HG02763 (cell line): Measurements from ENCODE around the gene CARD10.
"Not testable (repeated sequence)": the region's sequence is repeated elsewhere in the genome, so short reads cannot be mapped to it uniquely, and the experiment has no call there.

Experiments used
- ATAC-seq: cut with Tn5 transposase; IDR thresholded peaks from one replicate; pipeline ENCODE4 v1.9.1; 2021; ENCODE audit warnings: mild to moderate bottlenecking, moderate library complexity; ENCODE audit not compliant: unreplicated experiment

CARD10 gene

DNA sequence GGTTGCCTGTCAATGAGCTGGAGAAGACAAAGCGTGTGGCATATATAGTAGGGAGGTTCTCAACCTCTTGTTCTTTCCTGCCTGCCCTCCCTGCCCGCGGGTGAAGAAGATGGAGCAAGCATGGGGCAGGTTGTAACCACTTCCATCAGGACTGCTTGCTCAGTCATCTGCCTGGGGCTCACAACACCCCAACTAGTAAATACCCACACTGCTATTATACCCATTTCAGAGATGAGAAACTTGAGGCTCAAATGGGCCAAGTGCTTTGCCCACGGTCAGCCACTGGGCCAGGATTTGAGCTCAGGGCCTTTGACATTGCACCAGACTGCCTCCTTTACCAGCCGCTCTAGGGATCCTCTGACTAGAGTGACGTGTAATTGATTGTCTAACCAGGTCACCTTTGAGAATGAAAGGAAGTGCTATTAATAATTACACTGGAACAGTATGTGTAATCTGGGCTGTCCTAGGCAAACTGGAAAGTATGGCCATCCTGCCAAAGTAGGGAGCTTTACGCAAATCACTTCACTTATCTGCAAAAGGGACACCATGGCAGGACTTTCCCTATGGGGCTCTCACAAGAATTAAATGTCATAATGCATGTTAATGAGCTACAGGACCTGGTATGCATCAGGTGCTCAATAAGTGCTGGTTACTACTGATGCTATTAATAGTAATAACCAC, 38.2 kb upstream of the CARD10 start:
- no peak for ATAC-seq

DNA sequence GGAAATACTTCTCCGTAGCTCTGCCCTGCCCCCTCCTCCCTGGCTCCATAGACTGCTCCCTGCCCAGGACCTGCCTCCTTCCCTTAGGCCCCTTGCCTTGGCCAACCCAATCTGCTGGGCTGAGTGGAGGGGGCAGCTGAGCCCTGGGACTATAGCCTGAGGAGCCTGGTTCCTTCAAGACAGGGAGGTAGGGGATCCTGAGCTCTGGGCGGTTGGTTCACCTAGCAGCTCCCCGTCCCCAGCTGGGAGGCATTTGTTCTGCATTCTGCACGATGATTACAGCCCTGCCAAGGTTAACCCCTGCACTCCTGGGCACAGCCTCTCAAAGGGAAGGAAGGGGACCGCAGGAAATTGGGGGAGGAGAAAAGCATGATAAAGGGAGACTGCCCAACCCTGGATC, 37.5 kb upstream of the CARD10 start:
- no peak for ATAC-seq

DNA sequence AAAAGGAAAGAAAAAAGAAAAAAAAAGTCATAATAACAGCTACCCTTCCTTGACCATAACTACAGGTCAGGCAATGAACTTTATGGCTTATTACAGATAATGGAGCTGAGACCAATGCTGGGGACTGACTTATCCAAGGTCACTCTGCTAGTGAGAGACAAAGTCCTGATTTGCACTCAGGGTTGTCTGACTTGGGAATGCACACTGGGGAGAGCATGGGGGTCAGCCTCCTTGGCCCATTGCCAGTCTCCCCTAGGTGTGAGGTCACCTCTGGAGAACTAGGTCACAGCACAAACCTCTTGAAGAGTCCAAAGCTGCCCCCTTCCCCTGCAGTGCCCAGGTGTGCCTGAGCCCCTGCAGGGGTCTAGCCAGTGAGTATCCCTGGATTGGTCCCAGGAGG, 35.8 kb upstream of the CARD10 start:
- no peak for ATAC-seq

DNA sequence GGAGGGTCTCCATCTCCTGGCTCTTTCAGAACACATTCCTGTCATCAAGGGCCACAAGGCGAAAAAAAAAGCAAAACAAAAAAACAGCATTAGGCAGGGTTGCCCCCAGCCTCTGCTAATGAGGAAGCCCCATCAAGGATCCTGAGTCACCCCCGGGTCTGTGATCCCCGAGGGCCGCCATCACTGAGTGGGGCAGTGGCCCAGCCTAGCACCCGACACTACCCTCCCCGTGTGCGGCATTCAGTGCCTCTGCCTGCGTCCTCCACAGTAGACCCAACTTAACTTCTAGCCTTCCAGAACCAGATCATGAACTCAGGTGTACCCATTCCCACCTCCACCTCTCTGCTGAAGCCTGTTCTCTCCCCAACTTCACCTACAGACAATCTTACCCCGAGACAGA, 34.5 kb upstream of the CARD10 start:
- ATAC-seq: no peak

DNA sequence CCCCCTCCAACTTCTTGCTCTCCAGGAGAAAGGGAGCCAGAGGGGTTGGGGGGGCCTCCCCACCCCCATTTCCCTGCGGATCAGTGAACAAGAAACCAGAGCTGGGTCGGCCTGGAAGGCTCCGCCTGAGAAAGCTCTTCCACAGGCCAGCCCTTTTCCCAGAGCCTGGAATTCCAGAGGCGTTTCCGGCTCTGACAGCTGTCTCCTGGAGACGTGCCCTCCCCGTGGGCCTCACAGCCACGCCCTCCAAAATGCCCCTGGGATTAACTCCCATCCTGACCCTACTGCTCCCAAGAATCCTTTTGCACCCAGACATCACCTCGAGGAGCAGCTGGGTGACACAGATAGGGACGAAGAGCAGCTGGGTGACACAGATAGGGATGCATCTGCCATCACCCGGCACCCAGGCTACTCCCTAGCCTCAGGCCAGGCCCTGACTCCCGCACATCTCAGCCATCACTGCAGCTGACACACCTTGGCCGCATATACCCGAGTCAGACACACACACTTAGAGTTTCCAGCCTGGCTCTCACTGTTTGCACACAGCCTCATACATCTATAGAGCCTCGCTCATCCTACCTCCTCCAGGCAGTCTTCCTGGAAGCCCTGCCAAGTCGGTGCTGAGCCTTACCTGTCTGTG, 33.4 kb upstream of the CARD10 start:
- no peak for ATAC-seq

DNA sequence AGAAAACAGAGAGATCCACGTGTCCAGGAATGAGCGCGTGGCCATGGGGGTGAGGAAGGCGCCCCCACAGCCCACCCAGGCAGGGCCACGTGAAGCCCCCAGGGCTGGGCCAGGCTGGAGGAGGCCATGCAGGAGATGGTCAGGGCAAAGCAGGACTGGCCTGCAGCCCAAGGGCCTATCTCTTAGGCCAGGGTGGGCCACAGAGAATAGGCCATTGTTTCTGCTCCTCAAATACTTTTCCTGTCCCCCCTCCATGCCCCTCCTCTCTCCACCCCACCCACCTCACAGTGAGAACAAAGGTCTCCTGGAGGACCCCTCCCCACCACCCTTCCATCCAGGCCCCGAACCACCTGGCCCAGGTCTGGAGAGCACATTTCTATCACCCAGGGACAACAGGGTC, 32.8 kb upstream of the CARD10 start:
- ATAC-seq: no peak

DNA sequence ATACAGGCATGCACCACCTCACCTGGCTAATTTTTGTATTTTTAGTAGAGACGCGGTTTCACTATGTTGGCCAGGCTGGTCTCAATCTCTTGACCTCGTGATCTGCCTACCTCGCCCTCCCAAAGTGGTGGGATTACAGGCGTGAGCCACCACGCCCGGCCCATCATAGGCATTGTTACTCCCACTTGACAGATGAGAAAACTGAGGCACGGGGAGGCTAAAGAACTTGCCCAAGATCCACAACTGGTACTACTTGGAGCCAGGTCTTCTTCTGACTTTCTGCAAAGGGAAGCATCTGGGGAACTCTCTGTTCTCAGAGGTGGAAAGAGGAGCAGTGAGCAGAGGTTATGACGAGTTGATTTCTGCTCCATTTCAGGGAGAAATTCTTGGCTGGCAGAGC, 31.7 kb upstream of the CARD10 start:
- not testable (repeated sequence) for ATAC-seq

DNA sequence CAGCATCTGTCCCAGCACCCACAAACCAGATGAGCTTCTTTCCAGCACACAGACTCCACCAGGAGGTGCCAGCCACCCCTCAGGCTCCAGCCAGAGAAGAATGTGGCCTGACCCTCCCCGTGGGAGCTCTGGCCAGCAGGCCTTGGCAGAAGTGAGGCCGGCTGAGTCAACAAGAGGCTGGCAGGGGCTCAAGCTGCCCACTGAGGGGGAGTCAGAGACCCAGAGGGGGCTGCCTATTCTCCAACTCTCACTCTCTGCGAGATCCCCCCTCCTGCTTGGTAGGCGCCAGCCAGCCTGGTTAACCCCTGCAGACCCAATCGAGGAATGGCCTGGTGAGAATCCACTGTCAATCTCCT, 30.5 kb upstream of the CARD10 start:
- no peak for ATAC-seq

DNA sequence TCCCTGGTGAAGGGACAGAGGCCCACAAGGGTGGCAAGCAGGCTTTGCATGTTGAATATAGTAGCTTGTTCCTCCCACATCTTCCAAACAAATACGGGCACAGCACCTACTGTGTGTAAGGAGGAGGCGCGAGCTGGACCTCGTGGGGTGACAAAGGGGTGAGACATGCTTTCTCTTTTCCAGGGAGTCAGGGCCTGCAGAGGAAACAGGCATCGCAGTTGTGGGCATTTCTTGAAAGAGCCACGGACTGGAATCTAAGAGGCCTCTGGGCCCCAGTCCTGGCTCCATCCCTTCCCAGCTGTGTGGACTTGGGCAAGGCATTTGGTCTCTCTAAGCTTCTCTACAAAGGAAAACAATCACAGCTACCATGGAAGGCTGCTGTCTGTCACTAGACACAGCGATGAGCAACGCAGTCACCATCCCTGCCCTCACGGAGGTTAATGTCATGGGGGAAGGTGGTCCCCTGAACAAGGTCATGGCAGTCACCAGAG, 28.1 kb upstream of the CARD10 start:
- no peak for ATAC-seq

DNA sequence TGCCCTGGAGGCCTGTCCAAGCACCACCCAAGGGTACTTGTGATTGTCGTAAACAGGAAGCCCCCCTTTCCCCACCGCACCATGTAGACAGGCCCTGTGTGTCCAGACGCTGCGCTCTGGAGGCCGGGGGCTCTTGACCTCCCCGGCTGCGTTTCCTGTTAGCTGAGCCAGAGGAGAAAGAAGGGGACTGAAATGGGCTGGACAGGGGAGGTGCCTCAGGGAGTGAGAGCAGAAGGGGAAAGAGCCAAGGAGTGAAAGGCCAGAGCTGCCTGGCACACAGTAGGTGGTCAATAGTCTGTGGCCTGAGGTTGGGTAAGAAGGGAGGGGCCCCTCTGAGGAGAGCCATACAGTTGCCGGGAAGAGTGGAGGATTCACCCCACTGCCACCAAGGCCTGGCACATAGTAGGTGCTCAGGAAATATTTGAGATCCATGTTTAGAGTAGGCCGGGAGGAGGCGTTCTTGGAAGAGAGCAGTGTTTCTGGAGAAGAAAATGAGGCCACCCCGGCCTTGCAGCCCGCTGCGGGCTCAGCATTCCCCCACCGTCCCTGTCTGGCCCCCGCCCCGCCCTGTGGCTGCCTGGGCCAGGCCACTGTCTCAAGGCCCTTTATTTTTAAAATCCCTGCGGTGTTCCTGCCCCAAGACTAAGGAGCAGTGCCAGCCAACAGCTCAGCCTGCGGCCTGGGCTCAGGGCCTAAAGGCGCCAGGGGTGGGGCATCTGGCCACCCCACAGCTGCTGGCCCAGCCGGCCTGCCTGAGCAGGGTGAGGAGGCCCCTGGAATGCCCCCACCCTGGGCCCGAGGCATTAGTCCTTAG, 27.4 kb upstream of the CARD10 start:
- no peak for ATAC-seq

DNA sequence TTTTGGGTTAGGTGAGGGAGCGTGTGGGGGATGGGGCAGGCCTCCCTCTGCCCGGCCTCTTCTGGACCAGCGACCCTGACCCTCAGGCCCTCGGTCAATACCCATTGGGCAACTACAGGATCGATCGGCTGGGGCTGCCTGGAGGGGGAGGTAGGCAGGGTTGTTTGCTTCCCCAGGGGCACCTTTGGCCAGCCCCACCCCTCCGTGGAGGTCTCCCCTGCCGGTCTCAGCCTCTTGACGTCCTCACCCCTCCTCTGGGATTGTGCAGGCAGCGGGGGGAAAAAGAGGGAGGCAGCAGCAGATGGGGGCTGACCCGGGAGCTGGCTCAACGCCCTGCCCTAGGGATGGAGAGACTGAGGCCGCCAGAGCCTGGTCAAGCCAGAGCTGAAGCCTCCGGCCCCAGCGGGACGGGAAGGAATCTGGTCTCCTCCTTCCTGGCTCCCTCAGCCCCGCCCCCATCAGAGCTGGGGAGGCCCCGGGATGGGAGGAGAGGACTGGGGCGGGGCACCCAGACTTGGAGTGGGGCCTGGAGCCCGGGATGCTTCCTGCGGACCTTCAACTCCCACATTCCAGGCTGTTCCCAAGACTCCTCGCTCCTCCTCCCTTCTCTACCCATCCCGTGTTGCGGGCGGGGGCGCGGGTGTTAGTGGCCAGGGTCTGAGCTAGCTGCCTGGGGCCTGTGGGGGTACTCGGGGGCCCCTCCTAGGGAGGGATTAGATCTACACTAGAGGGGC, 26.7 kb upstream of the CARD10 start:
- no peak for ATAC-seq

DNA sequence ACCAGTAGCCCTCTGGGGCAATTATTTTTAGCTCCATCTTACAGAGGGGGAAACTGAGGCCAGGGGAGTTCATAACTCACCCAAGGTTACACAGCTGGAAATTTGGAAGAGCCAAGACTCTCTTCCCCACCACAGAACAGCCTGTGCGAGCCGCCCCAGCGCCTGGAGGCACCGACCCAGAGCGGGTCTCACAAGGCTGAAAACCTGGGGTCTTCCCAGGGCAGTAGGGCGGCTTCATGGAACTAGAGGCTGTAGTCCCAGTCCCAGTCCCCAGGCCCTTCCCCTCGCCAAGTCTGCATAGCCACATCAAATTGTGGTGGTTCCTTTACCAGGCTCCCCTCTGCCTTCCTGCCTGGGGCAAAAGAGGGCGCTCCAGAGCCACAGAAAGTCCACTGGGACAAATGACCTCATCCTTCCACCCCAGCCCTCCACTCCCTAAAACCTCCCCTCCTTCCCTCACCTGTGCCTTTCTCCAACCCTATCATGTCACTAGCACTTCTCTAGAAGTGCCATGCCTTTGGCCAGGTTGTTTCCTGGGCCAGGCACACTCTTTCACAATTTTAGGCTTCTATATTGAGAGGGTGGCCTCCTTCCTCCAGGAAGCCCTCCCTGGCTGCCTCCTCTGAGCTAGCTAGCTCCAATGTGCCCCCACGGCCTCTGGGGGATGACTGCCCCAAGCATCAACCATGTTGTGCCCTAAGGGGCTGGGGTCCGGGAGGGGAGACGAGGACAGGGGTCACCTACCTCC, 25.9 kb upstream of the CARD10 start:
- ATAC-seq: no peak

DNA sequence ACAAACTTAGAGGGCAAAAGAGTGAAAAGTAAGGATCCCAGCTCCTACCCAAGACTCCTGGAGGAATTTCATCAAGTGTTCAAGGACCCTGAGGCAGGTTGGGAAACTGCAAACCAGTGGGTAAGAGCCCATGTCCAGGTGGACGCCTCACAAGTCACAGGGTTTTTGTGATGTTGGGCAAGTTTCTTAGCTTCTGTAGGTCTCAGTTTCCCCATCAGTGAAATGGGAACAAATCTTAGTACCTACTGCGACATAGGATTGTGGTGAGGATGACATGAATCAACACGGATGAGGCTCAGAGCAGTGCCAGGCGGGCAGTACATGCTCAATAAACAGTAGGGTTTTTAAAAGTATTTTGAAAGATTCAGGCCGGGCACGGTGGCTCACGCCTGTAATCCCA, 23.7 kb upstream of the CARD10 start:
- ATAC-seq: no peak

DNA sequence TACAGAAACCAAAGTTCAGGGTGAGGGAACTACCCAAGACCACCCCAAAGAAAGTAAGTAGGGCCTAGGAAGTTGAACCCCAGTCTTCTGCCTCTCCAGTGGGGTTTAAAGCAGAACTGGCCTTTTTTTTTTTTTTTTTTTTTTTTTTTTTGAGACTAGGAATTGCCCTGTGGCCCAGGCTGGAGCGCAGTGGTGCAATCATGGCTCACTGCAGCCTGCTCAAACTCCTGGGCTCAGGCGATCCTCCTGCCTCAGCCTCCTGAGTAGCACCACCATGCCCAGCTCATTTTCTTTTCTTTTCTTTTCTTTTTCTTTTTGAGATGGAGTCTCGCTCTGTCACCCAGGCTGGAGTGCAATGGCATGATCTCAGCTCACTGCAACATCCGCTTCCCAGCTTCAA, 23.2 kb upstream of the CARD10 start:
- ATAC-seq: not testable (repeated sequence)

DNA sequence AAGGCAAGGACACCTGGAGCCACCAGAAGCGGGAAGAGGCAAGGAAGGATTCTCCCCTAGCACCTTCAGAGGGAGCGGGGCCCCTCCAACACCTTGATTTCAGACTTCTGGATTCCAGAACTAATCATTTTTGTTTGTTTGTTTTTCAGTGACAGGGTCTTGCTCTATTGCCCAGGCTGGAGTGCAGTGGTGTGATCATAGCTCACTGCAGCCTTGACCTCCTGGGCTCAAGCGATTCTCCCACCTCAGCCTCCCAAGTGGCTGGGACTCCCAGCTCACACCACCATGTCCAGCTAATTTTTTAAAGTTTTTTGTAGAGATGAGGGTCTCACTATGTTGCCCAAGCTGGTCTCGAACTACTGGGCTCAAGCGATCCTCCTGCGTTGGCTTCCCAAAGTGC, 20.6 kb upstream of the CARD10 start:
- not testable (repeated sequence) for ATAC-seq

DNA sequence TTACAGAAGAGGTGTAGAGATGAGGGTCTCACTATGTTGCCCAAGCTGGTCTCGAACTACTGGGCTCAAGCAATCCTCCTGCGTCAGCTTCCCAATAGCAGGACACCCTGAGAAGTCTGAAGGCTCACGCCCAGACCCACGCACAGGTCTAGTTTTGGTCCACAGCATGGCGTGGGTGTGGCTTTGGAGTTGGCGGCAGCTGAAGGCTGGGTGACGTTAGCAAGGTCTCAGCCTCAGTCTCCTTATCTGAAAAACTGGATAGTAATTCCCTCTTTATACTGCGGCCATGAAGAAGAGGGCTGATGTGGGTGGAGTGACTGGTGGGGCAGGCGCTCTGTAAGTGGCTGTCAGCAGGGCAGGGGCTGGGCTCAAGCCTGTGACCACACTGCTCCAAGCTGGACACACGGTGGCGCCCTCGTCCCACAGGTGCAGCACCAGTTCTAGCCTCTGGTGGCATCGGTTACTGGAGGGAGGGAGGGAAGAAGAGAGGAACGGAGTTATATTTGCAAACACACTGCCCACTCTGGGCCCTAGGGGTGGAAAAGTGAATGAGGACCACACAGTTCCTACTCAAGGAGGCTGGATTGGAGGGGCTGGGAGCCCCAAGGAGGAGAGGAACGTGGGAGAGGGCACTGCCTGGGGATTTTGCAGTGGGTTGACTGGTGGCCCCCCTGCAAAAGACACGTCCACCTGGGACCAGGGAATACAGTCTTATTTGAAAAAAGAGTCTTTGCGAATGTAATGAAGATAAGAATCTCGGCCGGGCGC, 19.6 kb upstream of the CARD10 start:
- ATAC-seq: peak; percentile 60

DNA sequence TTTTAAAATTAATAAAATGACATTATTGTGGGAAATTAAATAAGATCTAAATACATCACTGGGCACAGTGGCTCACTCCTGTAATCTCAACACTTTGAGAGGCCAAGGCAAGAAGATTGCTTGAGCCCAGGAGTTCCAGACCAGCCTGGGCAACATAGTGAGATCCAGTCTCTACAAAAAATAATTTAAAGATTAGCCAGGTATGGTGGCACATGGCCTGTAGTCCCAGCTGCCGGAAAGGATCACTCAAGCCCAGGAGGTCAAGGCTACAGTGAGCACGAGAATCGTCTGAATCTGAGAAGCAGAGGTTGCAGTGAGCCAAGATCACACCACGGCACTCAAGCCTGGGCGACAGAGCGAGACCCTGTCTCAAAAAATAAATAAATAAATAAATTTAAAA, 15.9 kb upstream of the CARD10 start:
- ATAC-seq: no peak

DNA sequence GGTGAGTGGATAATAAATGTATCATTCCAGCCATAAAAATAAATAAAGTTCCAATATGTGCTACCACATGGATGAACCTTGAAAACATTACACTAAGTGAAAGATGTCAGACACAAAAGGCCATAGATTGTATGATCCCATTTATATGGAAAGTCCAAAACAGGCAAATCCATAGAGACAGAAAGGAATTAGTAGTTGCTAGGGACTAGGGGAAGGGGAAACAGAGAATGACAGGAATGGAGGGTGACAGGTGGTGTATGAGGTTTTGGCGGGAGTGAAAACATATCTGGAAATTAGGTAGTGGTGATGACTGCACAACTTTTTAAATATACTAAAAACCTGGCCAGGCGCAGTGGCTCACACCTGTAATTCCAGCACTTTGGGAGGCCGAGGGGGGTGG, 15.2 kb upstream of the CARD10 start:
- ATAC-seq: no peak

DNA sequence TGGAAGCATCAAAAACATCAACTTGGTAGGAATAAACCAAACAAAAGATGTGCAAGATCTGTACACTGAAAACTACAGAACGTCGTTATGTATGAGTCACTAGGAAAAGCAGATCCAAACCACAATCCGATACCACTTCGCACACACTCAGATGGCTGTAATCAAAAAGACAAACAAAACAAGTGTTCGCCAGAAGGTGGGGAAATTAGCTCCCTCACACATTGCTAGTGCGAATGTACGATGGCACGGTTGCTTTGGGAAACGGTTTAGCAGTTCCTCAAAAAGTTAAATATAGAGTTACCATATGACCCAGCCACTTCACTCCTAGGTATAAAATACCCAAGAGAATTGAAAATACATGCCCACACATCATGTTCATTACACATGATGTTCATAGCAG, 14.8 kb upstream of the CARD10 start:
- no peak for ATAC-seq
